NCI-H2029 treated with DMSO at 0.1 percent for 48 hours (cell line): Measurements from ENCODE around the gene HERPUD2.

Source experiments
- DNase-seq: peaks from one replicate; lab custom pipeline; 2025; lab: John Stamatoyannopoulos, UW

Gene HERPUD2, protein sequence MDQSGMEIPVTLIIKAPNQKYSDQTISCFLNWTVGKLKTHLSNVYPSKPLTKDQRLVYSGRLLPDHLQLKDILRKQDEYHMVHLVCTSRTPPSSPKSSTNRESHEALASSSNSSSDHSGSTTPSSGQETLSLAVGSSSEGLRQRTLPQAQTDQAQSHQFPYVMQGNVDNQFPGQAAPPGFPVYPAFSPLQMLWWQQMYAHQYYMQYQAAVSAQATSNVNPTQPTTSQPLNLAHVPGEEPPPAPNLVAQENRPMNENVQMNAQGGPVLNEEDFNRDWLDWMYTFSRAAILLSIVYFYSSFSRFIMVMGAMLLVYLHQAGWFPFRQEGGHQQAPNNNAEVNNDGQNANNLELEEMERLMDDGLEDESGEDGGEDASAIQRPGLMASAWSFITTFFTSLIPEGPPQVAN

DNA sequence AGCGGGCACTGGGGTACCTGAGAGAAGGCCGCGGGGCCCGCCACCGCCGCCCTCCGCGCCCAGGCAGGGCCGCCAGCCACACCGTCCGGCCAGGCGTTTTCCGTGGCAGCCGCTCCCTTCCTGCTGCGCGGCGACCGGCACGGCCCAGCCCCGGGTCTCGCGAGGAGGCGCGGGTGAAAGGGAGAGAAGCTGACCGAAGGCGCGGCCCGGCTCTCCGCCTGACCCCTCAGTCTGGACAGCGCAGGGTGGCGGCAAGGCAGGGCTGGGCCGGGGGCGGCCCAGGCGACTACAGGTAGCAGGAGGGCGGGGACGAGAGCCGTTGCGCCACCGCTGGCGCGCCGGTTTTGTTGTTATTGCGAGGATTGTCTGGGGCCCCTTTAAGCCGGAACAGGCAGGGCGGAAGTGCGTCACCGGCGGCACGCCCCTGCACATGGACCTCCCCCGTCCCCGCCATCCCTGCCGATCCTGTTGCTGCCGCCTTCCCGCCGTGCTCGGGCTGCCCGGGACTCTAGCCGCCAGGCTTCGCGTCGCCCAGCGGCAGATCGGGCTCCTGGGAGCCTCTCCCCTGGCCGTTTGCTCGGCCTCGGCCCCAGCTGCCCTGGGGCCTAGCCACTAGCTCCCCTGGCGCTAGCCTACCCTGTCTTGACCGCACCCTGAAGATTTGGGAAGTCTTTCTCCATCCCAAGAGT is at the start of gene HERPUD2:
TSS of gene HERPUD2 (minus strand) at position 352 of the 689 bp plus-strand sequence. CDS start 805 bp downstream, outside the sequence.
- DNase-seq = peak; percentile 58

DNA sequence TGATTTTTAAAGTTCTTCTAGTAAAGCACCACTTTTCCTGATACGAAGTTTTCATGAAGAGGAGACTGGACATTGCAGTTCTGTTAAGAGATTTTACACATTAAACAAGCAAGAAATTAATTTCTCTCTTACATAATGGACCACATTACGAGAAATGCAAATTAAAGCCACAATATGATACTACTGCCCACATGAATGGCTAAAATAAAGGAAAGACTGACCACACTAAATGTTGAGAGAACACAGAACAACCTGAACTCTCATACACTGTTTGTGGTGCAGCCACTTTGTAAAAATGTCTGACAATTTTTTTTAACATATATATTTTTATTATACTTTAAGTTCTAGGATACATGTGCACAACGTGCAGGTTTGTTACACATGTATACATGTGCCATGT is 44.0 kb upstream of the HERPUD2 start:
- no peak for DNase-seq

DNA sequence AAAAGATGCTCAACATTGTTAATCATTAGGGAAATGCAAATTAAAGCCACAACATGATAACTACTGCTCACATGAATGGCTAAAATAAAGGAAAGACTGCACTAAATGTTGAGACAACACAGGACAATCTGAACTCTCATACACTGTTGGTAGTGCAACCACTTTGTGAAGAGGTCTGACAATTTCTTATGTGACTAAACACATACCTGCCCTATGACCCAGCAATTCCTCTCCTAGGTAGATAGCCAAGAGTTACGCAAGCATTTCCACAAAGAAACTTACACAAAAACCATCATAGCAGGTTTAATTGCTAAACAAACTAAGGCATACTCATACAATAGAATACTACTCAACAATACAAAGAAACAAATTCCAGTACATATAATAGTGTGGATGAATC is 41.8 kb upstream of the HERPUD2 start:
- no peak for DNase-seq

DNA sequence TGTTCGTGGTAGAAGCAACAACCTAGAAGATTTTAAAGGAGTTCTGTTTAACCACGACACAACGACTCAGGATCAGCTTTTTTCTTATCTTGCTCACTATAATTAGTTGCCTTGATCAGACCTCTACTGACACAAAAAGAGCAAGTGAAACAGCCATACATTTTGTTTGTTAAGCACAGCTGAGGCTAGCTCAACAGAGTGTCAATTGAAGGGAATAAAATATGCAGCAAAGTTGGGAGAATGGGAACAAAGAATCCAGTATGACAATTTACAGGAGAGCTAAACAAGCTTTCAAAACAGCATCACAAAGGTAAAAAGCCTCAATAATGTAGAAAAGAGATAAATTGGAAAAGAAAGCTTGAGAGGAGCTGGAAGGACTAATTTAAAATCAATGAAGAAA is 40.5 kb upstream of the HERPUD2 start:
- no peak for DNase-seq

DNA sequence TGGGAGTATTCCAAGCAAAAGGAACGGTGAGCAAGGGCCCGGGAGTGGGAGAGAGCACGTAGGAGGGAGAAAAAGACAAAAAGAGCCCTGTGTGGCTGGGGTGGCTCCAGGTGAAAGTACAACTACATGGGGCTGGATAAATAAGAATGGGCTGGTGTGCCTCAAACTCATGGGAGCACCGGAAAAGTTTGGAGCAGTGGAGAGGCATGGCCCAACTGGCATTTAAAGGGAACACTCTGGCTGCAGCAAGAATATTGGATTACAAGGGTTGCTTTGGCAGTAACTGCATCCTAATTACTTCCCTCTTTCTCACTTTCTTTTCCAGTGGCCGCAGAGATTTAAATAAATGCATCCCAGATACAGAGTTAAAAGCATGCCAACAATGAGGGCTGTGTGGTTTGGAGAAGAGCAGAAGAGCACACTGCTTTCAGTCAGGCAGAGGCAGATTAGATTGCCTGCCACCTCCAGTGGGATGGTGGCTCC is 39.1 kb upstream of the HERPUD2 start:
- no peak for DNase-seq

DNA sequence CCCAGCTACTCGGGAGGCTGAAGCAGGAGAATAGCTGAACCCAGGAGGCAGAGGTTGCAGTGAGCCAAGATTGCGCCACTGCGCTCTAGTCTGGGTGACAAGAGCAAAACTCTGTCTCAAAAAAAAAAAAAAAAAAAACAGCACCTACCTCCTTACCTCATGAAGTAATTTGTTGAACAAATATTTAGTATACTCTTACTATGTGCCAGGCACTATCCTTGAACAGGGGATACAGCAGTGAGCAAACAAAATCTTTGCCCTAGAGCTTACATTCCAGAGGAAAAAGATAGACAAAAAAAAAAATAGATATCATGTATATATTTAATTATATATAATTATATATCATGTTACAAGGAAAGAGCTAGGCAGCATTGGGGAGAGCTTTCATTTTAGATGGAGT is 36.4 kb upstream of the HERPUD2 start:
- no peak for DNase-seq

DNA sequence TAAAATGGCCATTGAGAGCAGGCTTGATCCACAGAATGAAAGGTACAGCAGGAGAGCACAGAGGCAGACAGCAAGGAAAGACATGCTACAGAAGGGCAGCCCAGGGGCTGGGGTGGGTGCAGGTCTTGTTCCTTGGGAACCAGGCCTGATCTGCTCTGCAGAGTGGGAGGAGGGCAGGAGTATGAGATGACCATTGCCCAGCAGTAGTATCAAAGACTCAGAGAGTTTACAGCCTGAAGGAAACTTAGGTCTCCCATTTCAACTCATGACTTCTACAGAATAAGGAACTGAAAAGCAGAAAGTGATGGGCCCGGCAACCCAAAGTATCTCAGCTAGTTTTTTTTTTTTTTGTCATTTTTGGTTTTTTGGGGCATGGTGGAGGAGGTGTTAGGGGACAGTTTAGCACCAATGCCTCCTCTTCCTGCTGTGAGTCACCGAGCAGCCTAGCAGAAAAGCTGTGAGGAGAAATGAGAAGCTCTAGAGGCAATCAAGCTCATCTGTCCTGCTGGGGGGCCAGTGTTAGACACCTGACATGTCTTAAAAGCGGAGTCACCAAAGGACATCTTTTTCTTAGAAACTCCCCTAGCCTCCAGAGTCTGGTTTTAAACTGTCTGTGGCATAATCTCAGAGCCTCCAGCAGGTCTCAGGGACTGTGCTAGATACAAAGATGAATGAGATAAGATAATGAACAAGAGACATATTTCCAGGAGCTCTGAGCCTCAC is 34.3 kb upstream of the HERPUD2 start:
- no peak for DNase-seq

DNA sequence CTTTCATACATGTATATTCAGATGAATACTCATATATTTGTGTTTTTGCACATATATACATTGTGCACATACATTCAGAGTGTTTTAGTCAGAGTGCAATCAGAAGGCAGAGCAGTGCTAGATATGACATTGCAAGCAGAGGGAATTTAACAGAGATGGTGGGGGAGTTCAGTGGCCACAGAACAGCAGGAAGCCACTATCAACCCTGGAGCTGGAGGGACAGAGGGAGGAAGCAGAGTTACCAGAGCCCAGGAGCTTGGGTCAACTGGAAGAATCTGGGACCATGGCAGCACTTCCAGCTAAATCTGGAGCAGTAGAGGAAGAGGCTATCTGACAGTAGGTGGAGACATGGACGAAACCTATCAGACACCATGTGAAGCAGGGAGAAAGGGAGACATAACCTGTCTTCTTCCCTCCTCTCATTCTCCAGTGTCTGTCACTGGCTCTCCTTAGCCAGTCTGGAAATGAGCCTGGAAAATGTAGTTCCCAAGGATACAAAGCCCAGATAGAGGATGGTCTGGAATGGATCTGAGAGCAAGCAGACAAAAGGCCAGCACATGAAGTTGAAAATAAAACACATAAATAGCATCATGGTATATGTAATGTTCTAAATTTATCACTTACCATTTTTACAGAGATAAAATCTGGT is 33.6 kb upstream of the HERPUD2 start:
- DNase-seq = no peak

DNA sequence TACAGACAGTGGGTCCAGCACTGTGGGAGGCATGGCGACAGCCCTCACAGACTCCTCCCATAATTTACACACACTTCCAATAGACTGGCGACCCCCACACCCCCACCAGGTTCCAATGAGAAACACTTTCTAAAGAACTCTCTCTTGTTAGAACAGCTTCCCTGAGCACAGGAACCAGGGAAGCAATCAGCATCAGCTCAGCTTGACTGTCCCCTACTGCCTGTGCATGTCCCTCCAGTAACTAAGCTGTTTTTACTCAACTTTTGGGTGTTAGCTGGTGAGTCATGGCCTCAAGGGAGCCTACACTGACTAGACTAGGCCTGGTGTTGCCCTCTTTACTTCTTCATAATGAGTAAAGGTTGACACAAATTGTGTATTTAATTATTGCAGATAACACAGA is 32.6 kb upstream of the HERPUD2 start:
- no peak for DNase-seq

DNA sequence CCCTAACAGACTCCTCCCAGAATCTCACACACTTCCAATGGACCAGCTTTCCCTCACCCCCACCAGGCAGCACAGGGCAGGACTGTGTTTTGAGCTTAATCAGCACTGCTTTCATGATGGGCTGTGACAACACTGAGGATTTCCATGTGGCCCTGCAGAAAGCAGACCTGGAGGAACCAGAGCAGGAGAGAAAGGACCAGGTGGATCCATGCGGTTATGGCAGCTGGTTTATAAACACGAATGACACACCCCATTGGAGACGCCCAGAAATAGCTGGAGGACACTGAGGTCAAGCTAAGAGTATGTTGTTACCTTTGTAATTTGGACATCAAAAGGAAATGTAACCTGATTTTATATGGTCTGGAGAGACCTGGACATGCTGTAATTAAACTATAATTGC is 31.7 kb upstream of the HERPUD2 start:
- DNase-seq = no peak

DNA sequence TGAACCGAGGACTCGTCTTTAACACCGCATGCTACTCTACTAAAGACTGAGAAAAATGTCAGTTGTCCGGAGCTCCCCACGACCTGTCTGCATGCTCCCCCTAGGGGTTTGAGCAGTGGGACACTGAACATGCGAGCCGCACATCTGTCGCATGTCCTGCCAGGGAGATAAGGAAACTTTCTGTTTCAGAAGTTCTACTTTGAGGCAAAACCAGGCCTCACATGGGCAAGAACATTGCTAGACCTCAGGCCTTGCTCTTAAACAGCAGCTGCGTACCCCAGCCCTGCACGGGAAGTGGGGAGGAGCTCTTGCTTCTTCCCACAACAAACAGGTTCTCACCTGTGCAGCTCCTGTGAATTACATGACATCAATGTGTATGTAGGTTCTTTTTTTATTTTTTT is 30.3 kb upstream of the HERPUD2 start:
- DNase-seq = no peak

DNA sequence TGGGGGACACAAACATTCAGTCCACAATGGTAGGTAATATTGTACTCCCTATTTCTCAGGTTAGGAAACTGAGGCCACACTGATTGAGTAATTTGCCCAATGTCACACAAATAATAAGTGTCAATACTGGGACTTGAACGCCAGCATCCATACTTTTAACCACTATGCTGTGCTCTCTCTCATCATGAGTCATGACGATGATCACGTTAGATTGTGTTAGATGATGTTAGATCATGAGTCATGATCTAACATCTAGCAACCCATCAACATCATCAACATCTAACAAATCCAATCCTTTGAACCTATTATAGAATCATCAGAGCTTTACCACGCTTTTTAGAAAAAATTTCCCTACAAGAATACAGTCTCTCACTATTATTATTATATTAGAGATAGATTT is 28.1 kb upstream of the HERPUD2 start:
- no peak for DNase-seq

DNA sequence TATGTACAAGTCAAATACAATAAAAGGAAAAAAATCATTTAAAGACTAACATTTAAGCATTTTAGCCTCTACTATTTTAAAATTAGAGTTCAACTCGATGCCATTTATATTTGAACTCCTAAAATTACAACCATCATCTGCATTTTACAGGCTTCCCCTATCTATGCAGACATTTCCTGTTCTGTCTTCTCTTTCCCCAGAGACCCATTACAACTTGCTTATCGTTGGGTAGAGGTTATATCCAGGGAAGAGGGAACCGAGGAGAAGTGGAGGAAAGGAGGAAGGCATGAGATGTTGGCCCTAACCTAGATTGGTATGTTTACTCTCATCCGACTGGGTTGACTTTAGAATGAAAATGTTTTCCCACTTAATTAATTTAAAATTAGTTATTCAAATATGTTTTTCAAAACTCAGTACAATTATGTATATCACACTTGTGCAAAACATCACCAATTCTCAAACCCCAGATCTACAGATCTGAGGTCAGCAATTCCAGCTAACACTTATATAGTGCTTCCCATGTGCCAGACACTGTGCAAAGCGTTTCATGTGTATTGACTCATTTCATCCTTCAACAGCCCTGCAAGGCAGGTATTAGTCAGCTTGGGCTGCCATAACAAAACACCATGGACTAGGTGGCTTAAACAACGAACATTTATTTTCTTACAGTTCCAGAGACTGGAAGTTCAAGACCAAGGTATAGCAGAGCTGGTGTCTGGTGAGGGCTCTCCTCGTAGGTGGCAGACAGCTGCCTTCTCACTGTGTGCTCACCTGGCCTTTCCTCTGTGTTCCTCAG is 27.3 kb upstream of the HERPUD2 start:
- DNase-seq = no peak

DNA sequence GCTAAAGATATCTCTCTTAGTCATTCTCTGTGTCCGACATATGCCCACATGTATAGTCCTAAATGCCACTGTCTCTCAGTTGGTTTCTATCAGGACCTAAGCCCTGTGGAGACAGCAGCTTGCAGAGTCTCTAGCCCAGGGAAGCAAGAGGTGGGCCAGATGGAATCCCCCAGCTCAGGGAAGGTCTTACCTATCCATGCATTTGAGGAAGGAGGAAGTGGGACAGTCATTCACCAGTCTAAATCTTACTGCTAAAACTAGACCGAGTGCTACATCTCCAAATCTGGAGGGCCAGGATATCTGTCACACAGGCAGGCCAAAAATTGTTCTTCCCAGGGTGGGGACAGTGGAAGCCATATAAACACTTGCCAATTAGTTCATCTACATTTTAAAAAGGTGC is 26.4 kb upstream of the HERPUD2 start:
- DNase-seq = no peak

DNA sequence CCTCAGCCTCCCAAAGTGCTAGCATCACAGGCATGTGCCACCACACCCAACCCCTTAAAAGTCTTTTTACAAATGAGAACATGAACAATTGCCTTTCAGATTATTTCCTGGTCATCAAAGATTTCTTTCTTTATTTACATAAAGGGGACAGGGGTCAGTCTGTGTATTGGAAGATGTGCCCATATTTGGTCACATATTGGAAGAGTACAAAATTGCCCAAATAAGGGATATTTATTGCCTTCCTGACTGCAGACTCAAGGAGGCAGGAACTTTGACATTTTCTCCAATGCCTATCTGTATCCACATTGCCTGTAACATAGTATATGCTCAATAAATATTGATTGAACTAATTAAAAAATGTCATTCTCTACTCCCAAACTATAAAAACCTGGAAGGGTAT is 25.9 kb upstream of the HERPUD2 start:
- no peak for DNase-seq

DNA sequence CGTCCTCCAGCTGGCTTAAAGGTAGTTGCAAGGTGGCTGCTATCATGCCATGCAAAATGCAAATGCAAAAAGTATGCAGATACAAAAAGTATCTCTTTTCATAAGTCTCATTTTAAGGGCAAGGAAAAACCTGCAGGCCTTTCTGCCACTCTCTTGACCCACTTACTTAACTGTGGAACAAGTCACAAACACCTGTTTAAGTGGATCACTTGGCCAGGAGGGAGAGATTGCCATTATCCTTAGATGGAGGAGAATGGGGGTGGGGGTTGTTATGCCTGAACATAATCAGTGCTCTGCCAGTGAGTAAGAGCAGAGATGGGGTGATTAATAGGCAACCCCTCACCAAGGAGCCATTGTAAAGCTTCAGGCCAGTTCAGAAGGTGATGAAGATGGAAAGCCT is 25.1 kb upstream of the HERPUD2 start:
- no peak for DNase-seq

DNA sequence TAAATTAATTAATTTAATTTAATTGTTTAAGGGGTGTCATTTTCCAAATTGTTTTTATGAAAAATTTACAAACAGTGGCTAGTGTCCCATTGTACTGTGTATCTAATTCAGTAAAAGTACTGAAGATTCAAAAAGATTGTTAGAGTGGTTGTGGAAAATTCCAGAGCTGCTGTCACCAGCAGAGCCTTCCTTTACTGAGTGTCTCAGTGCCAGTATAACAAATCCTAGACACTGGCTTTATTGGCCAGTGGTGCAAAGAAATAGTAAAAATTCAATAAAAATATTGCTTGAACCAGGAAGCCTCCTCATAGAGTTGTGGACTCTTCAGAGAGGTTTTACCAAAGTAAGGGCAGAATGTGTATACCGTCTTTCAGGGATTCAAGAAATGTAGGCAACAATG is 23.1 kb upstream of the HERPUD2 start:
- DNase-seq = no peak

DNA sequence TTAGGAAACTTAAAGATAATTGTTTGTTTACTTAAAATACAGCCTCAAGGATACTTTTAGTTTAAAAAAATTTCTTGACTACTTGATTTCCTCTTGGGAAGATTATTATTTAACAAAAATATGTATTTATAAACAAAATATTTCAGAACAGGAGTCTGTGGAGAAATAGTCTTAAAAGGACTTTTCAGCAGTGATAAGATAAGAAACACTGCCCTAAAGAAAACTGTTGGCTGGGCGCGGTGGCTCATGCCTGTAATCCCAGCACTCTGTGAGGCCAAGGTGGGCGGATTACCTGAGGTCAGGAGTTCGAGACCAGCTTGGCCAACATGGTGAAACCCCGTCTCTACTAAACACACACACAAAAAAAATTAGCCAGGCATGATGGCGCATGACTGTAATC is 22.6 kb upstream of the HERPUD2 start:
- no peak for DNase-seq

DNA sequence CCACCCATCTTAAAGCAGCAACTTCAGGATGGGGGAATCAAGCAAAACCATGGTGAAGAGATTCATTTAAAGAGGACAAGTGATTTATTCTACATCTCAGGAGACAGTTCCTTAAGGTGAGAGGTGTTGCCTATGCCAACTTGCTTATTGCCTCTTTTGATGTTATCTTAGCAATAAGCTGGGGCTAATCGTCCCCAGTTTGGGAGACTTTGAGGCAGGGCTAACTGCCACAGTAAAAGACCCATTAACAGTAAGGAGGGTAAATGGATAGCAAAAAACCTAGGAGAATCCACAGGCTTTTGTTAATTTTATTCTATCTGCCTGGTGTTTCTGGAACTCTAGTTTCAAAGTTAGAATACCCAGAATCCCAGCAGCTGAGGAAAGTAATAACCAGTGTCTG is 22.1 kb upstream of the HERPUD2 start:
- DNase-seq = no peak

DNA sequence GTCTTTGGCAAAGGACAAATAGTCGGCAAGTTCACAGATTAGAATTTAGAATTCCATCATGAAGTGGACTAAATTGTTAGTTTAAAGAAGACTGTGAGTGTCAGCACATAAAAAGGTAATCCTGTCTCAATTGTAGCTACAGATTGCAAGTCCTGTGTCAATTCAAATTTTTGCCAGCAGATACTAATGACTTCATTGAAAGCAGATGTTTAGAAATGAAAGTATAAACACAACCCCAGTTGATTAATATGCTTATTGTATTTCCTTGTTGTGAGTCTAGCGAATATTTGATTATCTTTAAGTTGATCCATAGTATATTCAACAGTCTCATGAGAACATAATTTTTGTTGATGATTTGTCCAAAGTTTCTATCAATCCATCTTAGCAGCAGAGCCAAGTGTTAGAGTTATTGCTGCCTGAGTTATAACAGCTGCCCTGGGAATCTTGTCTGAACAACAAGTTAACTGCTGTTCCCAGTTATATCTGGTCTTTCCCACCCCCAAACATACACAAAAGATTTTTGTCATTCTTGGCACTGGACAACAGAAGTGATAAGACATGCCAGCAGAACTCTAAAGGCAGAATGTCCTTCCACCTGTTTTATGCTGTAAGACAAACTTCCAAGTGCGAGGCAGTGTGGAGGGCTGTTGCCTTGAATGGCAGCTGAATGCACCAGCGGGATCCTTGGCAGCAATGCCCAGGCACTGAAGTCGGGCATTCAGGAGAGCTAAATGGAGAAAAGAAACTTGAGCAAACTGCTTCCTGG is 21.3 kb upstream of the HERPUD2 start:
- DNase-seq = no peak

DNA sequence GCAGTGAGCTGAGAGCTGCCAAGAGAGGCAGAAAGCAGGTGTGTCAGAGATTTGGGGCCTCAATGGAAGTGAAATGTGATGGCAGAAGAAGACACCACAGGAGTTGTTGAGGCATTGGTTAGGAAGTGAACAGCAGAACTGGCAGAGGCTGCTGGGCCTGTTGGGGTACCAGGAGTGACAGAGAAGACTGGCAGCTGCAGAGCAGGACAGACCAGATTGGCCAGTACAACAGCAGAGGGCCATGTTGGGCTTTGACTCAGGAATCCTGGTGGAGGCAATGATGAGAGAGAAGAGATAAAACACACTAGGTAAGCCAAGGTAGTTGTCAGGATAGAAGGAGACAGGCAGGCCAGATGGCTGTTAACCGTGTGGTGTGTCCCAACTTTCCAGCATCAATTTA is 19.9 kb upstream of the HERPUD2 start:
- DNase-seq = no peak
